ENCODE data around the gene MASP2.
"Not testable (repeated sequence)": the region's sequence is repeated elsewhere in the genome, so short reads cannot be mapped to it uniquely, and the experiment has no call there.

MASP2 gene

GRCh38 chr1:10992864-10993263 lies 54.2 kb downstream of the MASP2 start:
- in situ Hi-C loops (cut with MboI; ENCODE audit: low sequenced_read_pairs), result no loop called here

- in situ Hi-C loops (cut with MboI; ENCODE audit: low sequenced_read_pairs), result not testable (repeated sequence)
Measured at GRCh38 chr1:10992004-10992403, 55.0 kb downstream of the MASP2 start.

GRCh38 chr1:10990828-10991227 lies 56.2 kb downstream of the MASP2 start:
- in situ Hi-C loops (cut with MboI; ENCODE audit: low sequenced_read_pairs), result no loop called here

- in situ Hi-C loops (cut with MboI; ENCODE audit: low sequenced_read_pairs), result not testable (repeated sequence)
Measured at GRCh38 chr1:10989920-10990516, 57.0 kb downstream of the MASP2 start.

GRCh38 chr1:10989095-10989494 lies 57.9 kb downstream of the MASP2 start:
- in situ Hi-C loops (cut with MboI; ENCODE audit: low sequenced_read_pairs), result no loop called here

GRCh38 chr1:10987840-10988417 lies 59.1 kb downstream of the MASP2 start:
- in situ Hi-C loops (cut with MboI; ENCODE audit: low sequenced_read_pairs), result no loop called here

GRCh38 chr1:10986525-10986890 lies 60.5 kb downstream of the MASP2 start:
- in situ Hi-C loops (cut with MboI; ENCODE audit: low sequenced_read_pairs), result no loop called here

- in situ Hi-C loops (cut with MboI; ENCODE audit: low sequenced_read_pairs), result no loop called here
Measured at GRCh38 chr1:10980841-10981727, 66.0 kb downstream of the MASP2 start.

- in situ Hi-C loops (cut with MboI; ENCODE audit: low sequenced_read_pairs), result no loop called here
Measured at GRCh38 chr1:10980094-10980577, 66.9 kb downstream of the MASP2 start.

GRCh38 chr1:10979483-10979920 lies 67.5 kb downstream of the MASP2 start:
- in situ Hi-C loops (cut with MboI; ENCODE audit: low sequenced_read_pairs), result no loop called here

- in situ Hi-C loops (cut with MboI; ENCODE audit: low sequenced_read_pairs), result no loop called here
Measured at GRCh38 chr1:10978719-10979118, 68.3 kb downstream of the MASP2 start.
